WTC11 (cell line): ENCODE data around the gene PA2G4.

Experiments used
- E2F1 ChIP-seq: sonication (generic); formaldehyde crosslinking; IDR thresholded peaks from 2 replicates; pipeline ENCODE4 v1.8.0; 2022; ENCODE audit warnings: mild to moderate bottlenecking, missing genetic modification reagents
- ESRRA ChIP-seq: sonication (generic); formaldehyde crosslinking; IDR thresholded peaks from 2 replicates; pipeline ENCODE4 v1.8.1; 2022; ENCODE audit warnings: mild to moderate bottlenecking, missing genetic modification reagents, borderline replicate concordance
- NFYB ChIP-seq: sonication (generic); formaldehyde crosslinking; conservative IDR thresholded peaks from 2 replicates; pipeline ENCODE4 v1.8.0; 2022; ENCODE audit warnings: low read depth, missing genetic modification reagents
- NR2C2 ChIP-seq: sonication (generic); formaldehyde crosslinking; IDR thresholded peaks from 2 replicates; pipeline ENCODE4 v1.8.0; 2022; ENCODE audit warnings: mild to moderate bottlenecking, missing genetic modification reagents
- SMAD3 ChIP-seq: sonication (generic); formaldehyde crosslinking; IDR thresholded peaks from 2 replicates; pipeline ENCODE4 v1.8.0; 2022; ENCODE audit warnings: missing genetic modification reagents, mild to moderate bottlenecking, borderline replicate concordance
- USF1 ChIP-seq: sonication (generic); formaldehyde crosslinking; IDR thresholded peaks from 2 replicates; pipeline ENCODE4 v1.8.0; 2022; ENCODE audit warnings: mild to moderate bottlenecking, missing genetic modification reagents
- TF ChIP-seq, protein P1 (sequence below): fragments of 200-600 bp; IDR thresholded peaks from 2 replicates; pipeline ENCODE4 v1.8.0; 2022; ENCODE audit warnings: antibody characterized with exemption
- TF ChIP-seq, protein P2 (sequence below): sonication (generic); formaldehyde crosslinking; IDR thresholded peaks from 2 replicates; pipeline ENCODE4 v1.8.1; 2023; ENCODE audit warnings: mild to moderate bottlenecking, missing genetic modification reagents
- TF ChIP-seq, protein P3 (sequence below): sonication (generic); formaldehyde crosslinking; IDR thresholded peaks from 2 replicates; pipeline ENCODE4 v1.8.0; 2022; ENCODE audit warnings: mild to moderate bottlenecking, missing genetic modification reagents
- TF ChIP-seq, protein P4 (sequence below): sonication (generic); formaldehyde crosslinking; conservative IDR thresholded peaks from 2 replicates; pipeline ENCODE4 v1.8.1; 2022; ENCODE audit warnings: mild to moderate bottlenecking, missing genetic modification reagents

DNA sequence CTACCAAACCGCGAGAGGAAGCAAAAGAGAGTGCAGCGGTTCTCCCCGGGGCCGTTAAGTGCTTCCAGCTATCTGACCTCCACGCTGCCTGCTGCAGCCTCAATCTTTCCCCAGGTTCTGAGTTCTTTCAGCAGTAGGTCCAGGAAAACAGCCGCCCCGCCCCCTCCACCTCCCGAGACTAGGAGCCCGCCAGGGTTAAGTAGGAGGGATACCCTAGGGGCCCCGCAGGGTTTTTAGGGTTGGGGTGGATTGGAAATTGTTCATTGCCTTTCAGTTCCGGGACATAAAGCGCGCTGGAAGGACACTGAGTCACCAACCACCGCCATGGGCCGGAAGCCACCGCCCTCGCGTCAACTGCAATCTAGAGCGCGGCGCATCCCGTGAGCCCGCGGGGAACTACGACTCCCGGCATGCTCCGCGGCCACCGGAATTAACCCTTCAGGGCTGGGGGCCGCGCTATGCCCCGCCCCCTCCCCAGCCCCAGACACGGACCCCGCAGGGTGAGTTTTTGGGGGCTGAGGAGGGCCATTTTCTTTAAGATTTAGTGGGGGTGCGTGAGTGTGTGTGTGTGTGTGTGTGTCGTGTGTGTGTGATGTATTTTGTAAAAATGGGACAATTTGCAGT is 47.9 kb downstream of the PA2G4 start, which contains the start of gene MYL6B:
- TF ChIP-seq NFYB (CRISPR knock-in tag) (no peak), USF1 (CRISPR knock-in tag) (no peak), ESRRA (CRISPR knock-in tag) (no peak), NR2C2 (no peak), E2F1 (no peak), SMAD3 (CRISPR knock-in tag) (no peak)
- TF ChIP-seq, protein P1, sequence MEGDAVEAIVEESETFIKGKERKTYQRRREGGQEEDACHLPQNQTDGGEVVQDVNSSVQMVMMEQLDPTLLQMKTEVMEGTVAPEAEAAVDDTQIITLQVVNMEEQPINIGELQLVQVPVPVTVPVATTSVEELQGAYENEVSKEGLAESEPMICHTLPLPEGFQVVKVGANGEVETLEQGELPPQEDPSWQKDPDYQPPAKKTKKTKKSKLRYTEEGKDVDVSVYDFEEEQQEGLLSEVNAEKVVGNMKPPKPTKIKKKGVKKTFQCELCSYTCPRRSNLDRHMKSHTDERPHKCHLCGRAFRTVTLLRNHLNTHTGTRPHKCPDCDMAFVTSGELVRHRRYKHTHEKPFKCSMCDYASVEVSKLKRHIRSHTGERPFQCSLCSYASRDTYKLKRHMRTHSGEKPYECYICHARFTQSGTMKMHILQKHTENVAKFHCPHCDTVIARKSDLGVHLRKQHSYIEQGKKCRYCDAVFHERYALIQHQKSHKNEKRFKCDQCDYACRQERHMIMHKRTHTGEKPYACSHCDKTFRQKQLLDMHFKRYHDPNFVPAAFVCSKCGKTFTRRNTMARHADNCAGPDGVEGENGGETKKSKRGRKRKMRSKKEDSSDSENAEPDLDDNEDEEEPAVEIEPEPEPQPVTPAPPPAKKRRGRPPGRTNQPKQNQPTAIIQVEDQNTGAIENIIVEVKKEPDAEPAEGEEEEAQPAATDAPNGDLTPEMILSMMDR = no peak
- TF ChIP-seq, protein P2, sequence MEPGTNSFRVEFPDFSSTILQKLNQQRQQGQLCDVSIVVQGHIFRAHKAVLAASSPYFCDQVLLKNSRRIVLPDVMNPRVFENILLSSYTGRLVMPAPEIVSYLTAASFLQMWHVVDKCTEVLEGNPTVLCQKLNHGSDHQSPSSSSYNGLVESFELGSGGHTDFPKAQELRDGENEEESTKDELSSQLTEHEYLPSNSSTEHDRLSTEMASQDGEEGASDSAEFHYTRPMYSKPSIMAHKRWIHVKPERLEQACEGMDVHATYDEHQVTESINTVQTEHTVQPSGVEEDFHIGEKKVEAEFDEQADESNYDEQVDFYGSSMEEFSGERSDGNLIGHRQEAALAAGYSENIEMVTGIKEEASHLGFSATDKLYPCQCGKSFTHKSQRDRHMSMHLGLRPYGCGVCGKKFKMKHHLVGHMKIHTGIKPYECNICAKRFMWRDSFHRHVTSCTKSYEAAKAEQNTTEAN = no peak
- TF ChIP-seq, protein P3, sequence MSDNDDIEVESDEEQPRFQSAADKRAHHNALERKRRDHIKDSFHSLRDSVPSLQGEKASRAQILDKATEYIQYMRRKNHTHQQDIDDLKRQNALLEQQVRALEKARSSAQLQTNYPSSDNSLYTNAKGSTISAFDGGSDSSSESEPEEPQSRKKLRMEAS = no peak; the same call in 1 of the 2 replicates
- TF ChIP-seq, protein P4, sequence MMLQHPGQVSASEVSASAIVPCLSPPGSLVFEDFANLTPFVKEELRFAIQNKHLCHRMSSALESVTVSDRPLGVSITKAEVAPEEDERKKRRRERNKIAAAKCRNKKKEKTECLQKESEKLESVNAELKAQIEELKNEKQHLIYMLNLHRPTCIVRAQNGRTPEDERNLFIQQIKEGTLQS (CRISPR knock-in tag) = no peak
